HepG2 (cell line): ENCODE data around the gene MGMT. TPM values are rescaled to one million over a fixed set of nuclear protein-coding genes. Genes with fewer than 3 reads are reported as not detected.

Experiments used
- KDM2A ChIP-seq: sonication (generic); formaldehyde crosslinking; IDR thresholded peaks from 2 replicates; pipeline ENCODE4 v1.4.0; 2020; ENCODE audit warnings: low read depth, missing genetic modification reagents, borderline replicate concordance
- MAZ ChIP-seq, 2 experiments: sonication (generic) in 1 of 2; formaldehyde crosslinking in 1 of 2; IDR thresholded peaks; 2 replicates each; pipeline versions ENCODE4 v1.5.0 to v1.6.1; 2012 to 2020; ENCODE audit warnings: low read depth in 2 of 2, mild to moderate bottlenecking in 2 of 2, borderline replicate concordance in 1 of 2, improper control_type of control experiment in 1 of 2, low read length in 1 of 2, missing genetic modification reagents in 1 of 2, moderate library complexity in 1 of 2
- NFKBIZ ChIP-seq: IDR thresholded peaks from 2 replicates; pipeline ENCODE4 v1.6.1; 2018; ENCODE audit warnings: missing genetic modification reagents, missing compliant biosample characterization
- POLR2A ChIP-seq, 2 experiments: IDR thresholded peaks; 2 replicates each; pipeline ENCODE4 v1.6.1; 2011; ENCODE audit warnings: low read depth in 2 of 2, low read length in 2 of 2, mild to moderate bottlenecking in 1 of 2, moderate library complexity in 1 of 2; ENCODE audit not compliant: insufficient read depth in 1 of 2
- SP140L ChIP-seq: sonication (generic); formaldehyde crosslinking; IDR thresholded peaks from 2 replicates; pipeline ENCODE4 v1.4.0; 2020; ENCODE audit warnings: missing genetic modification reagents, borderline replicate concordance
- ZBTB7A ChIP-seq: sonication (generic); formaldehyde crosslinking; IDR thresholded peaks from 2 replicates; pipeline ENCODE4 v1.8.0; 2022; ENCODE audit warnings: mild to moderate bottlenecking, missing genetic modification reagents
- ZFY ChIP-seq: sonication (generic); formaldehyde crosslinking; IDR thresholded peaks from 2 replicates; pipeline ENCODE4 v1.4.0; 2020; ENCODE audit warnings: missing genetic modification reagents
- ZNF318 ChIP-seq: sonication (generic); formaldehyde crosslinking; IDR thresholded peaks from 2 replicates; pipeline ENCODE4 v1.4.0; 2020; ENCODE audit warnings: mild to moderate bottlenecking, missing genetic modification reagents
- ZNF784 ChIP-seq: sonication (generic); formaldehyde crosslinking; IDR thresholded peaks from 2 replicates; pipeline ENCODE4 v1.5.1; 2020; ENCODE audit warnings: missing genetic modification reagents, mild to moderate bottlenecking, borderline replicate concordance
- polyA plus RNA-seq, 8 experiments: library from polyadenylated mRNA; depleted of rRNA in 3 of 8; stranded (reverse) in 7 of 8; unstranded in 1 of 8; fragments of >200 nt; fragmentation: Illumina TruSeq in 4 of 8; extraction: Trizol in 4 of 8; gene quantifications; 2 replicates each; pipeline versions ENCODE4 v1.2.1 to v1.2.3, GENCODE V29; 2011 to 2016; ENCODE audit warnings: low read depth in 4 of 8, missing spikeins in 1 of 8, mixed read lengths in 1 of 8; ENCODE audit not compliant: insufficient read depth in 1 of 8
- total RNA-seq, 5 experiments: library from RNA; depleted of rRNA; stranded (reverse); fragments of >200 nt; fragmentation: Illumina TruSeq; extraction: Trizol; gene quantifications; 2 replicates each; pipeline ENCODE4 v1.2.3, GENCODE V29; 2016; ENCODE audit warnings: low read depth in 1 of 5
- TF ChIP-seq, protein P1 (sequence below): IDR thresholded peaks from 2 replicates; pipeline ENCODE4 v1.6.1; 2016; ENCODE audit warnings: missing biosample characterization, missing genetic modification reagents, low read depth
- TF ChIP-seq, protein P2 (sequence below): sonication (generic); formaldehyde crosslinking; IDR thresholded peaks from 2 replicates; pipeline ENCODE4 v1.4.0; 2020; ENCODE audit warnings: mild to moderate bottlenecking, missing genetic modification reagents, borderline replicate concordance

MGMT gene
- total and polyA plus RNA-seq, 2 of the 13 experiments (the other 11 are each of a cell fraction or from before 2014, with no cell fraction given) = 12.0 to 19.5 TPM

DNA sequence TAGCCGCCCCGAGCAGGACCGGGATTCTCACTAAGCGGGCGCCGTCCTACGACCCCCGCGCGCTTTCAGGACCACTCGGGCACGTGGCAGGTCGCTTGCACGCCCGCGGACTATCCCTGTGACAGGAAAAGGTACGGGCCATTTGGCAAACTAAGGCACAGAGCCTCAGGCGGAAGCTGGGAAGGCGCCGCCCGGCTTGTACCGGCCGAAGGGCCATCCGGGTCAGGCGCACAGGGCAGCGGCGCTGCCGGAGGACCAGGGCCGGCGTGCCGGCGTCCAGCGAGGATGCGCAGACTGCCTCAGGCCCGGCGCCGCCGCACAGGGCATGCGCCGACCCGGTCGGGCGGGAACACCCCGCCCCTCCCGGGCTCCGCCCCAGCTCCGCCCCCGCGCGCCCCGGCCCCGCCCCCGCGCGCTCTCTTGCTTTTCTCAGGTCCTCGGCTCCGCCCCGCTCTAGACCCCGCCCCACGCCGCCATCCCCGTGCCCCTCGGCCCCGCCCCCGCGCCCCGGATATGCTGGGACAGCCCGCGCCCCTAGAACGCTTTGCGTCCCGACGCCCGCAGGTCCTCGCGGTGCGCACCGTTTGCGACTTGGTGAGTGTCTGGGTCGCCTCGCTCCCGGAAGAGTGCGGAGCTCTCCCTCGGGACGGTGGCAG is at the start of gene MGMT (continued):
- TF ChIP-seq MAZ (IDR thresholded peaks at IDR 0.05; ENCODE audit: borderline replicate concordance, low read depth, low read length) (no peak), MAZ (CRISPR knock-in tag; IDR thresholded peaks at IDR 0.05; ENCODE audit: low read depth) (peak; percentile 11; the same call in 1 of the 2 replicates), ZFY (CRISPR knock-in tag) (peak; percentile 70), ZBTB7A (CRISPR knock-in tag) (0 out of 2 replicates have a peak, but pooled peaks have one; percentile 40), POLR2A (IDR thresholded peaks at IDR 0.05; ENCODE audit: insufficient read depth in 1 of 2, low read depth in 2 of 2, low read length in 2 of 2) (peak; percentile 42 to 76; a peak in 3 of 4 replicates), NFKBIZ (CRISPR knock-in tag) (no peak), SP140L (CRISPR knock-in tag) (no peak), ZNF318 (CRISPR knock-in tag) (no peak), KDM2A (CRISPR knock-in tag) (peak; percentile 34; the same call in 1 of the 2 replicates), ZNF784 (peak; percentile 45; the same call in 1 of the 2 replicates)
- TF ChIP-seq, protein P1, sequence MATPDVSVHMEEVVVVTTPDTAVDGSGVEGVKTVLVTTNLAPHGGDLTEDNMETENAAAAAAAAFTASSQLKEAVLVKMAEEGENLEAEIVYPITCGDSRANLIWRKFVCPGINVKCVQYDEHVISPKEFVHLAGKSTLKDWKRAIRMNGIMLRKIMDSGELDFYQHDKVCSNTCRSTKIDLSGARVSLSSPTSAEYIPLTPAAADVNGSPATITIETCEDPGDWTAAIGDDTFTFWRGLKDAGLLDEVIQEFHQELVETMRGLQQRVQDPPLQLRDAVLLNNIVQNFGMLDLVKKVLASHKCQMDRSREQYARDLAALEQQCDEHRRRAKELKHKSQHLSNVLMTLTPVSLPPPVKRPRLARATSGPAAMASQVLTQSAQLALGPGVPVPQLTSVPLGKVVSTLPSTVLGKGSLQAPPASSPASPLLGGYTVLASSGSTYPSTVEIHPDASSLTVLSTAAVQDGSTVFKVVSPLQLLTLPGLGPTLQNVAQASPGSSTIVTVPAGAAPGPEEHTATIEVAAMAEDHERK (CRISPR knock-in tag) = no peak
- TF ChIP-seq, protein P2, sequence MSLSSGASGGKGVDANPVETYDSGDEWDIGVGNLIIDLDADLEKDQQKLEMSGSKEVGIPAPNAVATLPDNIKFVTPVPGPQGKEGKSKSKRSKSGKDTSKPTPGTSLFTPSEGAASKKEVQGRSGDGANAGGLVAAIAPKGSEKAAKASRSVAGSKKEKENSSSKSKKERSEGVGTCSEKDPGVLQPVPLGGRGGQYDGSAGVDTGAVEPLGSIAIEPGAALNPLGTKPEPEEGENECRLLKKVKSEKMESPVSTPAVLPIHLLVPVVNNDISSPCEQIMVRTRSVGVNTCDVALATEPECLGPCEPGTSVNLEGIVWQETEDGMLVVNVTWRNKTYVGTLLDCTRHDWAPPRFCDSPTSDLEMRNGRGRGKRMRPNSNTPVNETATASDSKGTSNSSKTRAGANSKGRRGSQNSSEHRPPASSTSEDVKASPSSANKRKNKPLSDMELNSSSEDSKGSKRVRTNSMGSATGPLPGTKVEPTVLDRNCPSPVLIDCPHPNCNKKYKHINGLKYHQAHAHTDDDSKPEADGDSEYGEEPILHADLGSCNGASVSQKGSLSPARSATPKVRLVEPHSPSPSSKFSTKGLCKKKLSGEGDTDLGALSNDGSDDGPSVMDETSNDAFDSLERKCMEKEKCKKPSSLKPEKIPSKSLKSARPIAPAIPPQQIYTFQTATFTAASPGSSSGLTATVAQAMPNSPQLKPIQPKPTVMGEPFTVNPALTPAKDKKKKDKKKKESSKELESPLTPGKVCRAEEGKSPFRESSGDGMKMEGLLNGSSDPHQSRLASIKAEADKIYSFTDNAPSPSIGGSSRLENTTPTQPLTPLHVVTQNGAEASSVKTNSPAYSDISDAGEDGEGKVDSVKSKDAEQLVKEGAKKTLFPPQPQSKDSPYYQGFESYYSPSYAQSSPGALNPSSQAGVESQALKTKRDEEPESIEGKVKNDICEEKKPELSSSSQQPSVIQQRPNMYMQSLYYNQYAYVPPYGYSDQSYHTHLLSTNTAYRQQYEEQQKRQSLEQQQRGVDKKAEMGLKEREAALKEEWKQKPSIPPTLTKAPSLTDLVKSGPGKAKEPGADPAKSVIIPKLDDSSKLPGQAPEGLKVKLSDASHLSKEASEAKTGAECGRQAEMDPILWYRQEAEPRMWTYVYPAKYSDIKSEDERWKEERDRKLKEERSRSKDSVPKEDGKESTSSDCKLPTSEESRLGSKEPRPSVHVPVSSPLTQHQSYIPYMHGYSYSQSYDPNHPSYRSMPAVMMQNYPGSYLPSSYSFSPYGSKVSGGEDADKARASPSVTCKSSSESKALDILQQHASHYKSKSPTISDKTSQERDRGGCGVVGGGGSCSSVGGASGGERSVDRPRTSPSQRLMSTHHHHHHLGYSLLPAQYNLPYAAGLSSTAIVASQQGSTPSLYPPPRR (CRISPR knock-in tag) = no peak
